Heart left ventricle (tissue), 16 donors: ENCODE data around the gene ISG20. TPM values are rescaled to one million over a fixed set of nuclear protein-coding genes. Genes with fewer than 3 reads are reported as not detected.

Experiments used
- ATAC-seq, 4 donors: fragments of 200-7000 bp; cut with Tn5 transposase; one replicate each; pipeline ENCODE4 v1.9.1; 2020 to 2022; ENCODE audit warnings: moderate library complexity in 4 of 4, mild to moderate bottlenecking in 3 of 4, moderate number of reproducible peaks in 1 of 4
- DNase-seq, 5 donors: peaks; one replicate each; pipeline ENCODE4 v3.0.0-alpha.2; 2020
- H3K27ac ChIP-seq, 12 donors: fragments of 200-600 bp; sonication (generic) in 4 of 12; one replicate each; pipeline versions ENCODE4 v1.5.0 to v1.8.0; 2016 to 2022; ENCODE audit warnings: mild to moderate bottlenecking in 2 of 12
- H3K27me3 ChIP-seq, 9 donors: fragments of 200-600 bp; sonication (generic) in 2 of 9; one replicate each; pipeline versions ENCODE4 v1.5.1 to v1.8.0; 2016 to 2022; ENCODE audit warnings: mild to moderate bottlenecking in 3 of 9
- H3K36me3 ChIP-seq, 9 donors: fragments of 200-600 bp; sonication (generic) in 2 of 9; one replicate each; pipeline versions ENCODE4 v1.5.0 to v1.8.0; 2018 to 2022; ENCODE audit warnings: mild to moderate bottlenecking in 2 of 9
- H3K4me1 ChIP-seq, 12 donors: fragments of 200-600 bp; sonication (generic) in 4 of 12; one replicate each; pipeline versions ENCODE4 v1.5.0 to v1.8.0; 2016 to 2022; ENCODE audit warnings: mild to moderate bottlenecking in 3 of 12
- H3K4me3 ChIP-seq, 12 donors: fragments of 200-600 bp; sonication (generic) in 4 of 12; one replicate each; pipeline versions ENCODE4 v1.5.0 to v1.8.0; 2017 to 2022; ENCODE audit warnings: mild to moderate bottlenecking in 9 of 12, moderate library complexity in 4 of 12
- H3K9me3 ChIP-seq, 12 donors: fragments of 200-600 bp; sonication (generic) in 4 of 12; one replicate each; pipeline versions ENCODE4 v1.5.0 to v1.8.0; 2016 to 2022; ENCODE audit warnings: mild to moderate bottlenecking in 1 of 12
- POLR2A ChIP-seq, 2 donors: fragments of 450-650 bp; IDR thresholded peaks; one replicate each; pipeline ENCODE4 v1.6.1; 2017; ENCODE audit warnings: antibody characterized with exemption in 2 of 2, mild to moderate bottlenecking in 2 of 2, moderate library complexity in 2 of 2
- WGBS, 4 donors: extraction: QIAGEN DNeasy Blood & Tissue Kit in 2 of 4; methylation state at CpG; one replicate each; pipeline versions ENCODE4 v1.1.5 to v1.1.7; 2013 to 2018; 5-methylcytosine and 5-hydroxymethylcytosine counted together
- intact Hi-C, 10 donors: fragments of 100-400 bp; cut with DNase I; formaldehyde crosslinking; loops; one replicate each; pipeline versions ENCODE4 v1.11.1 to v1.14.2; 2022
- polyA plus RNA-seq, 2 donors: library from polyadenylated mRNA; stranded (reverse); fragments of 200-250 nt; gene quantifications; one replicate each; pipeline ENCODE4 v1.2.3, GENCODE V29; 2013
- total RNA-seq, 9 donors: library from RNA; depleted of rRNA in 2 of 9; stranded (reverse); fragments of >200 nt in 2 of 9; fragmentation: NEBNext Ultra II Directional in 3 of 9; extraction: Animal tissue kit (Norgen Biotek cat#: 25700) in 3 of 9; gene quantifications; one replicate each; pipeline versions ENCODE4 v1.1.0 to v1.2.4, GENCODE V29; 2016 to 2023
- TF ChIP-seq, protein P1 (sequence below), 12 donors: fragments of 200-600 bp; sonication (generic) in 4 of 12; IDR thresholded peaks; one replicate each; pipeline versions ENCODE4 v1.5.0 to v1.8.0; 2018 to 2022; ENCODE audit warnings: antibody characterized with exemption in 12 of 12, mild to moderate bottlenecking in 5 of 12
- donor health status: ischemic (EF 13 %, LVEDD 7.1; RV severe dilation, severe dysfunction).
- donor health status: healthy with polysubstance abuse.
- donor health status: DM: no; HTN: yes; CAD: no.
- donor health status: DM: no; HTN: no; CAD: no.
- donor health status: ischemic (EF 25% LVEDD 6.9; RV normal size, moderate dysfunction).
- donor health status: ischemic (EF 25% LVEDD 5.7; RV mildly dilated, moderate dysfunction).
- donor health status: healthy.
- donor health status: DM: yes; HTN: yes; CAD: no.
- donor health status: ischemic (EF 35%, LVEDD 5.7; RV mildly dilated, moderate dysfunction).
- donor health status: nonischemic (EF 11% LVEDD 7.7; RV severe dilation, severe dysfunction).
- donor health status: DM: yes; HTN: yes; CAD: no.
- donor health status: PGD.
- donor health status: ischemic (EF 29% LVEDD 5.4; RV normal size, mild dysfunction).
- donor health status: nonischemic (EF 23%, LVEDD 6.1; RV moderate dilation, normal function).

ISG20 gene
- total and polyA plus RNA-seq, 11 donors = 1.5 to 24.2 (median 4.9) TPM

DNA sequence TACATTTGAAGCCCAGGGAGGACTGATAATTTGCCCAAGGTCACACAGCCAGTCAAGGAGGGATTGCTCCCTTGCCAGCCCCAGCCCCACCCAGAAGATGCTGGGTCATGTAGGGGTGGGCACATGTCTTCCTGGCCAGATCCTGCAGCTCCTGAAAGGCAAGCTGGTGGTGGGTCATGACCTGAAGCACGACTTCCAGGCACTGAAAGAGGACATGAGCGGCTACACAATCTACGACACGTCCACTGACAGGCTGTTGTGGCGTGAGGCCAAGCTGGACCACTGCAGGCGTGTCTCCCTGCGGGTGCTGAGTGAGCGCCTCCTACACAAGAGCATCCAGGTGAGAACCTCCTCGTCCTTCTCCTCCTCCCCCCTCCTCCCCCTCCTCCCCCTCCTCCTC, 13.2 kb downstream of the ISG20 start:
- no peak overlapping the region for H3K27ac ChIP-seq
- H3K4me3 ChIP-seq = no peak overlapping the region
- intact Hi-C loops = loop anchor here in 2 of 10 donors (10.0 kb wide), 1 partner anchor 243 kb away; the partner anchor contains the start of gene HAPLN3 (in 2 of the 2)
- ATAC-seq (no peak), DNase-seq (no peak)
- no peaks in the 10 kb centered on the region for H3K27me3 ChIP-seq
- WGBS, 4 donors = 75 to 86% (median 79%) methylated on average over 9 of the region's 9 CpGs
- no peak for TF ChIP-seq POLR2A (IDR thresholded peaks at IDR 0.05)
- TF ChIP-seq, protein P1, sequence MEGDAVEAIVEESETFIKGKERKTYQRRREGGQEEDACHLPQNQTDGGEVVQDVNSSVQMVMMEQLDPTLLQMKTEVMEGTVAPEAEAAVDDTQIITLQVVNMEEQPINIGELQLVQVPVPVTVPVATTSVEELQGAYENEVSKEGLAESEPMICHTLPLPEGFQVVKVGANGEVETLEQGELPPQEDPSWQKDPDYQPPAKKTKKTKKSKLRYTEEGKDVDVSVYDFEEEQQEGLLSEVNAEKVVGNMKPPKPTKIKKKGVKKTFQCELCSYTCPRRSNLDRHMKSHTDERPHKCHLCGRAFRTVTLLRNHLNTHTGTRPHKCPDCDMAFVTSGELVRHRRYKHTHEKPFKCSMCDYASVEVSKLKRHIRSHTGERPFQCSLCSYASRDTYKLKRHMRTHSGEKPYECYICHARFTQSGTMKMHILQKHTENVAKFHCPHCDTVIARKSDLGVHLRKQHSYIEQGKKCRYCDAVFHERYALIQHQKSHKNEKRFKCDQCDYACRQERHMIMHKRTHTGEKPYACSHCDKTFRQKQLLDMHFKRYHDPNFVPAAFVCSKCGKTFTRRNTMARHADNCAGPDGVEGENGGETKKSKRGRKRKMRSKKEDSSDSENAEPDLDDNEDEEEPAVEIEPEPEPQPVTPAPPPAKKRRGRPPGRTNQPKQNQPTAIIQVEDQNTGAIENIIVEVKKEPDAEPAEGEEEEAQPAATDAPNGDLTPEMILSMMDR (IDR thresholded peaks at IDR 0.05) = no peak
- H3K9me3 ChIP-seq = no peaks in the 10 kb centered on the region
- H3K36me3 ChIP-seq = peaks cover 0 to 3% (median 0%) of the 10 kb centered on the region in 9 donors
- peaks cover 7 to 28% (median 18%) of the 10 kb centered on the region in 12 donors for H3K4me1 ChIP-seq

DNA sequence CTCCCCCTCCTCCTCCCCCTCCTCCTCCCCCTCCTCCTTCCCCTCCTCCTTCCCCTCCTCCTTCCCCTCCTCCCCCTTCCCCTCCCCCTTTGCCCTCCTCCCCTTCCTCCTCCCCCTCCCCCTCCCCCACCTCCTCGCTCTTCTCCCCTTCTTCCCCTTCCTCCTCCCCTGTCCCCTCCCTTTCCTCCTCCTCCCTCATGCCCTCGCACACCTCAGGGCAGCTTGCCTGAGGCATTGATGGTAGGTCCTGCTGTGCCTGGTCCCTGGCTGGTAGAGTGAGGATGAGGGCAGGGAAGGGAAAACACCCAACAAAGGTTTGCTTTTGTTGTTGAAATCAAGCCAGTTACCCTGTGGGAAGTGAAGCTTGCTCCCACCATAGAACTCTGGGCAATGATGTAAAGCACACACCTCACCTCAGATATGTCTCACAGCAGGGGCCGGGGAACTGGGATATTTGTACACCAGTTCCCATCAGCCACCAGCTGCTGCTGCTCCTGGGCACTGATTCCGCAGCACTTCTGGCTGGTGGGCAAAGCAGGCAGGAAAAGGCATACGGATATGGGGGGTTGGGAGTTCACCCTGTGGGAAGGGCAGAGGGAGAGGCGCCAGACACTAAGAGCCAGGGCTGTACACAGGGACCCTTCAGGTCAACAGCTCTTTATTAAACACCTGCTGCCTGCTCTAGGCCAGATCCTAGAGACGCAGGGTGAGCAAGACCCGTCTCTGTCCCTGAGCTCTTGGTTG, 13.8 kb downstream of the ISG20 start:
- TF ChIP-seq POLR2A (IDR thresholded peaks at IDR 0.05) = no peak
- TF ChIP-seq, protein P1 (IDR thresholded peaks at IDR 0.05) = no peak
- Histone ChIP-seq H3K27ac (no peak overlapping the region), H3K36me3 (peaks cover 0 to 3% (median 0%) of the 10 kb centered on the region in 9 donors), H3K27me3 (no peaks in the 10 kb centered on the region), H3K9me3 (no peaks in the 10 kb centered on the region), H3K4me1 (peaks cover 7 to 27% (median 18%) of the 10 kb centered on the region in 12 donors), H3K4me3 (no peak overlapping the region)
- 67 to 88% (median 76%) methylated on average over 7 to 8 of the region's 8 CpGs for WGBS, 4 donors
- DNase-seq (no peak), ATAC-seq (no peak)
- intact Hi-C loops = loop anchor here in 2 of 10 donors (10.0 kb wide), 1 partner anchor 242 kb away; the partner anchor contains the start of gene HAPLN3 (in 2 of the 2)

- intact Hi-C loops = loop anchor here in 2 of 10 donors (10.0 kb wide), 1 partner anchor 241 kb away; the partner anchor contains the start of gene HAPLN3 (in 2 of the 2)
- DNase-seq = no peak
- Histone ChIP-seq H3K9me3 (no peaks in the 10 kb centered on the region), H3K27me3 (no peaks in the 10 kb centered on the region), H3K4me3 (no peak overlapping the region), H3K4me1 (peaks cover 4 to 20% (median 15%) of the 10 kb centered on the region in 12 donors), H3K36me3 (peaks cover 0 to 3% (median 0%) of the 10 kb centered on the region in 9 donors), H3K27ac (no peak overlapping the region)
- no peak for ATAC-seq
- WGBS, 4 donors = 87 to 90% (median 89%) methylated on average over 11 to 13 of the region's 13 CpGs
- TF ChIP-seq, protein P1 (IDR thresholded peaks at IDR 0.05) = no peak
- no peak for TF ChIP-seq POLR2A (IDR thresholded peaks at IDR 0.05)
Measured at GRCh38 chr15:88653200-88654064, 14.6 kb downstream of the ISG20 start.
